ENCODE measurements around the gene ZNF292. TPM values are rescaled to one million over a fixed set of nuclear protein-coding genes. Genes with fewer than 3 reads are reported as not detected.

The ZNF292 gene
- total RNA-seq, 1 experiment from 2014 or later = 45.0 TPM

GRCh38 chr6:87287251-87287650 is 131.9 kb downstream of the ZNF292 start:
- intact Hi-C loops (cut with micrococcal nuclease; ENCODE audit: unreplicated experiment) = no loop called here

GRCh38 chr6:87289571-87289970 is 134.2 kb downstream of the ZNF292 start:
- Histone ChIP-seq H3K27ac (ENCODE audit: low read depth, low read length, poor library complexity, severe bottlenecking) (no peak overlapping the region), H3K4me1 (ENCODE audit: insufficient read depth, low read length, poor library complexity, severe bottlenecking) (no peaks in the 10 kb centered on the region), H3K36me3 (ENCODE audit: insufficient read depth, low read length, poor library complexity, severe bottlenecking) (no peaks in the 10 kb centered on the region), H3K9me3 (ENCODE audit: low read depth, low read length, poor library complexity, severe bottlenecking) (no peaks in the 10 kb centered on the region), H3K27me3 (replicated peaks; ENCODE audit: insufficient read depth, low read depth, low read length, poor library complexity) (peaks cover 18% of the 10 kb centered on the region), H3K4me3 (ENCODE audit: low read depth, low read length, poor library complexity, severe bottlenecking) (no peak overlapping the region)
- no peak for DNase-seq (ENCODE audit: low spot score)
- CTCF ChIA-PET = no interaction called here
- intact Hi-C loops (cut with micrococcal nuclease; ENCODE audit: unreplicated experiment) = no loop called here
- BruUV-seq (replicated peaks) = no TSS peak
- POLR2A ChIA-PET (ENCODE audit: low non-redundant PET) = no interaction called here
- TF ChIP-seq CTCF (conservative IDR thresholded peaks at IDR 0.05; ENCODE audit: low read depth, low read length) (no peak), EZH2 (IDR thresholded peaks at IDR 0.05; ENCODE audit: borderline replicate concordance, low read depth, low read length, poor library complexity, severe bottlenecking) (no peak)

More at GRCh38 chr6:87287251-87287650, 131.9 kb downstream of the ZNF292 start:
- POLR2A ChIA-PET (ENCODE audit: low non-redundant PET) = no interaction called here
- DNase-seq (ENCODE audit: low spot score) = no peak
- Histone ChIP-seq H3K4me3 (ENCODE audit: low read depth, low read length, poor library complexity, severe bottlenecking) (no peak overlapping the region), H3K36me3 (ENCODE audit: insufficient read depth, low read length, poor library complexity, severe bottlenecking) (no peaks in the 10 kb centered on the region), H3K27ac (ENCODE audit: low read depth, low read length, poor library complexity, severe bottlenecking) (no peak overlapping the region), H3K9me3 (ENCODE audit: low read depth, low read length, poor library complexity, severe bottlenecking) (no peaks in the 10 kb centered on the region), H3K4me1 (ENCODE audit: insufficient read depth, low read length, poor library complexity, severe bottlenecking) (no peaks in the 10 kb centered on the region), H3K27me3 (replicated peaks; ENCODE audit: insufficient read depth, low read depth, low read length, poor library complexity) (peaks cover 6% of the 10 kb centered on the region)
- TF ChIP-seq CTCF (conservative IDR thresholded peaks at IDR 0.05; ENCODE audit: low read depth, low read length) (no peak), EZH2 (IDR thresholded peaks at IDR 0.05; ENCODE audit: borderline replicate concordance, low read depth, low read length, poor library complexity, severe bottlenecking) (no peak)
- CTCF ChIA-PET = interaction anchor here (0.6 kb wide), 1 partner anchor 221 kb away, joined by 4 read pairs; no protein-coding TSS in a partner anchor
- BruUV-seq (replicated peaks) = no TSS peak

DNA sequence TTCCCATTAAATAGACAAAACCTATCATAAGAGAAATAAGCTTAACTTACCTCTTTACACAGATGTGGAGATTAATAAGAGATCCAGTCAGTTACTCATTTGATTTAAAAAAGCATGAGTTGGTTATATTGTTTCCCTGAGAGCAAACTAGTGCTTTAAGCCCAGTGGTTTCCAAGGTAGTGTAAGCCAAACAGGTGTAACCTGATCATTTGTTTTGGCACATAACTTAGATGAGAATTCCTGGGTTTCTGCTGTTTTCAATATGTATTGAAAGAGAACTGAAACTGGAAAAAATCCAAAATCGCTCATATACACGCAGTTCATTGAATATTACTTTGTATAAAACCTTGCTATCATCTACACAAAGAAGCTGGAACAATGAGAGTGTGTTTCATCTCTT is 136.5 kb downstream of the ZNF292 start:
- ChIA-PET CTCF (interaction anchor here (1.0 kb wide), 1 partner anchor 8 kb away, joined by 3 read pairs; no protein-coding TSS in a partner anchor), POLR2A (ENCODE audit: low non-redundant PET) (interaction anchor here (0.6 kb wide), 1 partner anchor 1493 kb away, joined by 3 read pairs; no protein-coding TSS in a partner anchor)
- intact Hi-C loops (cut with micrococcal nuclease; ENCODE audit: unreplicated experiment) = no loop called here
- H3K27ac ChIP-seq (ENCODE audit: low read depth, low read length, poor library complexity, severe bottlenecking) = no peak overlapping the region
- TF ChIP-seq CTCF (conservative IDR thresholded peaks at IDR 0.05; ENCODE audit: low read depth, low read length) = no peak
- no peak for TF ChIP-seq EZH2 (IDR thresholded peaks at IDR 0.05; ENCODE audit: borderline replicate concordance, low read depth, low read length, poor library complexity, severe bottlenecking)
- no peak overlapping the region for H3K4me3 ChIP-seq (ENCODE audit: low read depth, low read length, poor library complexity, severe bottlenecking)
- H3K9me3 ChIP-seq (ENCODE audit: low read depth, low read length, poor library complexity, severe bottlenecking) = no peaks in the 10 kb centered on the region
- no peaks in the 10 kb centered on the region for H3K36me3 ChIP-seq (ENCODE audit: insufficient read depth, low read length, poor library complexity, severe bottlenecking)
- no TSS peak for BruUV-seq (replicated peaks)
- H3K27me3 ChIP-seq (replicated peaks; ENCODE audit: insufficient read depth, low read depth, low read length, poor library complexity) = peaks cover 36% of the 10 kb centered on the region
- no peaks in the 10 kb centered on the region for H3K4me1 ChIP-seq (ENCODE audit: insufficient read depth, low read length, poor library complexity, severe bottlenecking)
- DNase-seq (ENCODE audit: low spot score) = no peak

Measured in A673 (cell line).